Adrenal gland (tissue), 5 donors: ENCODE data around the gene IQCC.

Experiments
- CTCF ChIP-seq, 6 experiments: fragments of 450-650 bp in 4 of 6; fragments of 200-600 bp in 2 of 6; sonication (generic) in 1 of 6; IDR thresholded peaks; 1 replicate in 5 of 6; 2 replicates in 1 of 6; pipeline versions ENCODE4 v1.5.1 to v1.8.0; 2016 to 2021; ENCODE audit warnings: antibody characterized with exemption in 6 of 6, mild to moderate bottlenecking in 2 of 6, moderate library complexity in 1 of 6
- POLR2A ChIP-seq, 2 donors: fragments of 450-650 bp; IDR thresholded peaks; one replicate each; pipeline ENCODE4 v1.6.1; 2017; ENCODE audit warnings: antibody characterized with exemption in 2 of 2, mild to moderate bottlenecking in 2 of 2, moderate library complexity in 1 of 2
- donor health status: DM: no; HTN: no; CAD: no.

DNA sequence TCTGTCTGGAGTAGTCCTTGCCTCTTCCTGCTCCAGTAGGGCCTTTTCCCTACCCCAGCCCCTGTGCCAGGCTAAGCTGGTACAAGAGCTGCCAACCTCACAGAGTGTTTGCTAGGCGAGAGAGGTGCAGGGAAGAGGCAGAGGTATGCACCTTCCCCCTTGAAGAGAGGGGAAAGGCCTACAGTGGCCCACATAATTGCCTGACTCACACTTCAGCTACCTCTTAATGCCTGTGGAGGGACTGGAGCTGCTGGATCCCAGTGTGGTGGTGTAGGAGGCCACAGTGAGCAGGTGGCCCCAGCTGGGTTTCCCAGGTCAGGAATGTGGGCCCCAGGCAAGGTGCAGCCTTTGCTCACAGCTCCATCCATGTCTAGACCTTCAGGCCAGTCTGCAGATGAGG lies 8.4 kb upstream of the IQCC start:
- no peak for TF ChIP-seq CTCF (IDR thresholded peaks at IDR 0.05)
- TF ChIP-seq POLR2A (IDR thresholded peaks at IDR 0.05): no peak
